Right cardiac atrium (tissue), 5 donors: ENCODE results near the gene AGPS. TPM values are rescaled to one million over a fixed set of nuclear protein-coding genes. Genes with fewer than 3 reads are reported as not detected.

Experiments used
- ATAC-seq, 2 donors: fragments of 200-7000 bp; cut with Tn5 transposase; one replicate each; pipeline versions ENCODE4 v1.8.0 to v1.9.1; 2020; ENCODE audit warnings: moderate library complexity in 2 of 2, mild to moderate bottlenecking in 1 of 2
- DNase-seq, 3 donors: peaks; one replicate each; pipeline ENCODE4 v3.0.0-alpha.2; 2020
- H3K27ac ChIP-seq: one replicate; pipeline ENCODE4 v1.5.1; 2013; ENCODE audit warnings: mild to moderate bottlenecking, low read length, control low read depth, moderate library complexity
- H3K27me3 ChIP-seq: one replicate; pipeline ENCODE4 v1.6.1; 2013; ENCODE audit not compliant: control insufficient read depth, insufficient read depth
- H3K4me1 ChIP-seq: one replicate; pipeline ENCODE4 v1.6.1; 2013; ENCODE audit warnings: low read length; ENCODE audit not compliant: control insufficient read depth, insufficient read depth
- H3K4me3 ChIP-seq: one replicate; pipeline ENCODE4 v1.5.1; 2013; ENCODE audit warnings: low read length, control low read depth
- H3K9me3 ChIP-seq: one replicate; pipeline ENCODE4 v1.6.1; 2013; ENCODE audit warnings: low read length; ENCODE audit not compliant: control insufficient read depth
- WGBS: extraction: QIAGEN DNeasy Blood & Tissue Kit; methylation state at CpG from one replicate; pipeline ENCODE4 v1.1.7; 2013; 5-methylcytosine and 5-hydroxymethylcytosine counted together
- intact Hi-C, 4 donors: fragments of 100-400 bp; cut with DNase I; formaldehyde crosslinking; loops; one replicate each; pipeline versions ENCODE4 v1.11.0 to v1.14.0; 2022 to 2023
- polyA plus RNA-seq: library from polyadenylated mRNA; stranded (reverse); fragments of 200-250 nt; gene quantifications from one replicate; pipeline ENCODE4 v1.2.3, GENCODE V29; 2013
- total RNA-seq, 4 donors: library from RNA; stranded (reverse); fragmentation: NEBNext Ultra II Directional; extraction: Animal tissue kit (Norgen Biotek cat#: 25700); gene quantifications; one replicate each; pipeline ENCODE4 v1.2.1, GENCODE V29; 2021
- donor health status: healthy with polysubstance abuse.
- donor health status: DM: no; HTN: yes; CAD: no.
- donor health status: DM: no; HTN: no; CAD: no.
- donor health status: DM: no; HTN: yes; CAD: no; lungs with severe emphysema.
- donor health status: DM: yes; HTN: yes; CAD: no.

AGPS gene
- total and polyA plus RNA-seq, 5 donors, result 4.7 to 26.0 (median 23.9) TPM

GRCh38 chr2:177495945-177496344, 103.4 kb downstream of the AGPS start:
- 95% methylated on average over 2 of the region's 2 CpGs for WGBS
- ATAC-seq, result no peak
- no peaks in the 10 kb centered on the region for H3K4me1 ChIP-seq
- DNase-seq, result no peak
- H3K27ac ChIP-seq, result no peak overlapping the region
- no peaks in the 10 kb centered on the region for H3K27me3 ChIP-seq
- no peak overlapping the region for H3K4me3 ChIP-seq
- intact Hi-C loops, result loop anchor here in 2 of 4 donors (10.0 kb wide), 2 partner anchors 219 to 229 kb away; no protein-coding TSS in a partner anchor
- no peaks in the 10 kb centered on the region for H3K9me3 ChIP-seq

- DNase-seq (no peak), ATAC-seq (no peak)
- Histone ChIP-seq H3K4me1 (no peaks in the 10 kb centered on the region), H3K4me3 (no peak overlapping the region), H3K27me3 (no peaks in the 10 kb centered on the region), H3K9me3 (no peaks in the 10 kb centered on the region), H3K27ac (no peak overlapping the region)
- WGBS, result 73% methylated on average over 2 of the region's 2 CpGs
- intact Hi-C loops, result loop anchor here in 2 of 4 donors (10.0 kb wide), 2 partner anchors 218 to 228 kb away; no protein-coding TSS in a partner anchor
Measured at GRCh38 chr2:177496921-177497320, 104.3 kb downstream of the AGPS start.

GRCh38 chr2:177501186-177501585, 108.6 kb downstream of the AGPS start:
- H3K4me3 ChIP-seq, result no peak overlapping the region
- no peaks in the 10 kb centered on the region for H3K9me3 ChIP-seq
- ATAC-seq (no peak), DNase-seq (no peak)
- WGBS, result 82% methylated on average over 1 of the region's 1 CpG
- H3K4me1 ChIP-seq, result no peaks in the 10 kb centered on the region
- no peaks in the 10 kb centered on the region for H3K27me3 ChIP-seq
- intact Hi-C loops, result no loop called here
- H3K27ac ChIP-seq, result no peak overlapping the region

- no peaks in the 10 kb centered on the region for H3K27me3 ChIP-seq
- H3K9me3 ChIP-seq, result no peaks in the 10 kb centered on the region
- intact Hi-C loops, result no loop called here
- no peaks in the 10 kb centered on the region for H3K4me1 ChIP-seq
- no peak for DNase-seq
- no peak overlapping the region for H3K27ac ChIP-seq
- no peak overlapping the region for H3K4me3 ChIP-seq
- ATAC-seq, result no peak
Measured at GRCh38 chr2:177506505-177506904, 113.9 kb downstream of the AGPS start.

GRCh38 chr2:177506998-177507397, 114.4 kb downstream of the AGPS start:
- Histone ChIP-seq H3K4me1 (no peaks in the 10 kb centered on the region), H3K27ac (no peak overlapping the region), H3K4me3 (no peak overlapping the region), H3K27me3 (no peaks in the 10 kb centered on the region), H3K9me3 (no peaks in the 10 kb centered on the region)
- 100% methylated on average over 2 of the region's 2 CpGs for WGBS
- ATAC-seq (no peak), DNase-seq (no peak)
- intact Hi-C loops, result no loop called here

- 83% methylated on average over 4 of the region's 4 CpGs for WGBS
- no peak overlapping the region for H3K27ac ChIP-seq
- intact Hi-C loops, result no loop called here
Measured at GRCh38 chr2:177516824-177517544, 124.4 kb downstream of the AGPS start.

GRCh38 chr2:177518754-177519153, 126.2 kb downstream of the AGPS start:
- H3K27me3 ChIP-seq, result no peaks in the 10 kb centered on the region
- intact Hi-C loops, result no loop called here
- H3K27ac ChIP-seq, result no peak overlapping the region
- H3K4me1 ChIP-seq, result no peaks in the 10 kb centered on the region
- 96% methylated on average over 2 of the region's 2 CpGs for WGBS
- no peak overlapping the region for H3K4me3 ChIP-seq
- no peak for DNase-seq
- ATAC-seq, result no peak
- no peaks in the 10 kb centered on the region for H3K9me3 ChIP-seq

More at GRCh38 chr2:177516824-177517544, 124.4 kb downstream of the AGPS start:
- Histone ChIP-seq H3K9me3 (no peaks in the 10 kb centered on the region), H3K27me3 (no peaks in the 10 kb centered on the region), H3K4me3 (no peak overlapping the region), H3K4me1 (no peaks in the 10 kb centered on the region)
- DNase-seq (no peak), ATAC-seq (no peak)

- H3K4me3 ChIP-seq, result no peak overlapping the region
- H3K27me3 ChIP-seq, result no peaks in the 10 kb centered on the region
- intact Hi-C loops, result no loop called here
- H3K4me1 ChIP-seq, result no peaks in the 10 kb centered on the region
- ATAC-seq (no peak), DNase-seq (no peak)
- no peaks in the 10 kb centered on the region for H3K9me3 ChIP-seq
- H3K27ac ChIP-seq, result no peak overlapping the region
Measured at GRCh38 chr2:177519534-177520115, 127.1 kb downstream of the AGPS start.

- 85% methylated on average over 2 of the region's 2 CpGs for WGBS
- no peak overlapping the region for H3K4me3 ChIP-seq
- H3K9me3 ChIP-seq, result no peaks in the 10 kb centered on the region
- ATAC-seq (no peak), DNase-seq (no peak)
- H3K4me1 ChIP-seq, result no peaks in the 10 kb centered on the region
- no peak overlapping the region for H3K27ac ChIP-seq
- intact Hi-C loops, result no loop called here
- H3K27me3 ChIP-seq, result no peaks in the 10 kb centered on the region
Measured at GRCh38 chr2:177520324-177520723, 127.8 kb downstream of the AGPS start.

GRCh38 chr2:177523781-177524180, 131.2 kb downstream of the AGPS start:
- Histone ChIP-seq H3K27me3 (no peaks in the 10 kb centered on the region), H3K4me1 (no peaks in the 10 kb centered on the region), H3K4me3 (no peak overlapping the region), H3K9me3 (no peaks in the 10 kb centered on the region), H3K27ac (no peak overlapping the region)
- intact Hi-C loops, result no loop called here
- DNase-seq, result no peak
- no peak for ATAC-seq
- 79% methylated on average over 3 of the region's 3 CpGs for WGBS

GRCh38 chr2:177525351-177525924, 132.9 kb downstream of the AGPS start:
- DNase-seq (no peak), ATAC-seq (no peak)
- H3K9me3 ChIP-seq, result no peaks in the 10 kb centered on the region
- WGBS, result 87% methylated on average over 3 of the region's 3 CpGs
- intact Hi-C loops, result no loop called here
- no peaks in the 10 kb centered on the region for H3K27me3 ChIP-seq
- H3K27ac ChIP-seq, result no peak overlapping the region
- H3K4me1 ChIP-seq, result no peaks in the 10 kb centered on the region
- H3K4me3 ChIP-seq, result no peak overlapping the region
